Left forelimb (tissue), 1 donor: ENCODE measurements around the gene ZG16.

Experiments
- DNase-seq: peaks from one replicate; pipeline ENCODE4 v3.0.0-alpha.2; 2018; ENCODE audit warnings: low spot score

Gene ZG16

DNA sequence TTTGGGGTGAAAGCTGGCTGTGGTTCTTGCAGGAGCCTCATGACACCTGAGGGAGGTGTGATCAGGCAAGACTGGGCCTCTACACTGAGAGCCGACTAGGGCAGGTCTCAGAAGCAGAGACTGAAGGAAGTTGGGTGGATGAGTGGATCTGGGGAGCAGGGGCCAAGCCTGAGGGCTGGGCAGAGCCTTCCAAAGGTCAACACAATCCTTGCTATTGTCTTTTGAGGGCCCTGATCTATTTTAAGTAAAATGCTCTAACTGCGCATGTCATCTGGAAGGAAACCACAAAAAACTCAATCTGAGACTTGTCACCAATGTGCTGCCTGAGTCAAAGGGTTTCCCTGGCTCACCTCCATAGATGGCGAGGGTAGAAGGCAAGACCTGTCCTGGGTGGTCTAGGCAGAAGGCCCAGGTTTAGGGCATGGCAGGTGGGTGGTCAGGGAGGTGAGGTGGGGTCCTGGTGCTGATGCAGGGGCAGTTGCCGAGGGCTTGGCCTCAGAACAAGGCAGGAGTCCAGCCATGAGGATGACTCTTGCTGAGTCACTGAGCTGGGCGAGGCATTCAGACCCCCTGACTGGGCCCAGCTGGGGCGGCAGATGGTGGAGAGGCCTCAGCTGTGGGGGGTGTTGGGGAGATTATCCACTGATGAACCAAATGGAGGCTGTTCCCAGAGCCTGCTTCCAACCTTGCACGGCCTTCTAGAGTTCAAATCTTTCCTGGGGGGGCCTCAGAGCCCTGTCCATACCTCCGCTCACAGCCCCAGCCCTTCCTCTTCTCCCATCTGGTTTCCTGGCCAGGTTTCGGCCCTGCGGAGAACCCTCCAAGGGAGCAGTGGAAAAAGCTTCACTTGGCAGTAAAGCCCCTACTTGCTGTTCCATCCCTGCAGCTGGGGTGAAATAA is 47.3 kb downstream of the ZG16 start:
- DNase-seq: no peak

DNA sequence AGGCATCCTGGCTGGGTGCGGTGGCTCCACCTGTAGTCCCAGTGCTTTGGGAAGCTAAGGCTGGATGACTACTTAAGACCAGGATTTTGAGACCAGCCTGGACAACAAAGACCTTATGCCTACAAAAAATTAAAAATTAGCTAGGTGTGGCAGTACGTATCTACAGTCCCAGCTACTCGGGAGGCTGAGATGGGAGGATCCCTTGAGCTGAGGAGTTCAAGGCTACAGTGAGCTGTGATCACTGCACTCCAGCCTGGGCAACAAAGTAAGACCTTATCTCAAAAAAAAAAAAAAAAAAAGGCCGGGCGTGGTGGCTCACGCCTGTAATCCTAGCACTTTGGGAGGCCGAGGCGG is 48.3 kb downstream of the ZG16 start:
- DNase-seq: no peak

- no peak for DNase-seq
Observed at GRCh38 chr16:29830774-29831173, 52.7 kb downstream of the ZG16 start.

DNA sequence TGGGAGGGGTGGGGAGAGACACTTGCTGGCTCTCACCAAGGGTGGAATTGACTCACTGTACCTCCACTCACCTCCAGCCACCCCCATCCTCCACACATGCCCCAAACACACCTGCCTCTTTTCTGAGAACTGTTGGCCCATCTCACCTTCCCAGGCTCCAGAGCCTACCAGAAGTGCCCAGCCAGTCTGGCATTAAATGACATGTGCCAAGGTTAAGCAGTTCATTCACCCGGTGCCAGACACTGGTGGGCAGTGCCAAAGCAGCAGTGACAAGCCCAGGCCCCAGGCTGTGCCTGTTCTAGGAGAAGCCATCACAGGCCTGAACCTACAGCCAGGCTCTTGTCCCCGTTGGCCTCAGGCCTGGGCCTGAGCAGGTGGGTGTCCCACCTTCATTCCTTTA is 53.4 kb downstream of the ZG16 start:
- no peak for DNase-seq
